Colon (tissue), 2 donors: Measurements from ENCODE around the gene SLC9A9.

Experiments
- FAIRE-seq: peaks from 2 replicates; lab custom pipeline; 2012; peaks lifted over from hg19 to GRCh38; lab: Jason Lieb, UNC
- donor health status: control.
- donor health status: control.

The SLC9A9 gene

GRCh38 chr3:143497382-143497781 lies 350.9 kb downstream of the SLC9A9 start:
- no peak for FAIRE-seq

GRCh38 chr3:143496191-143496590 lies 352.1 kb downstream of the SLC9A9 start:
- no peak for FAIRE-seq

GRCh38 chr3:143495527-143495926 lies 352.7 kb downstream of the SLC9A9 start:
- no peak for FAIRE-seq

- FAIRE-seq = no peak
Measured at GRCh38 chr3:143486611-143487010, 361.7 kb downstream of the SLC9A9 start.

GRCh38 chr3:143484846-143485512 lies 363.3 kb downstream of the SLC9A9 start:
- no peak for FAIRE-seq

- FAIRE-seq = no peak
Measured at GRCh38 chr3:143483214-143483613, 365.1 kb downstream of the SLC9A9 start.

GRCh38 chr3:143482106-143483088 lies 365.9 kb downstream of the SLC9A9 start:
- FAIRE-seq = no peak

GRCh38 chr3:143480344-143480743 lies 367.9 kb downstream of the SLC9A9 start:
- no peak for FAIRE-seq

- FAIRE-seq = no peak
Measured at GRCh38 chr3:143479727-143480126, 368.5 kb downstream of the SLC9A9 start.

- FAIRE-seq = no peak
Measured at GRCh38 chr3:143478115-143478693, 370.1 kb downstream of the SLC9A9 start.

- no peak for FAIRE-seq
Measured at GRCh38 chr3:143476965-143477640, 371.2 kb downstream of the SLC9A9 start.

GRCh38 chr3:143475981-143476380 lies 372.3 kb downstream of the SLC9A9 start:
- no peak for FAIRE-seq

GRCh38 chr3:143472731-143473523 lies 375.3 kb downstream of the SLC9A9 start:
- FAIRE-seq = no peak

GRCh38 chr3:143471705-143472104 lies 376.6 kb downstream of the SLC9A9 start:
- no peak for FAIRE-seq

GRCh38 chr3:143469159-143469558 lies 379.1 kb downstream of the SLC9A9 start:
- no peak for FAIRE-seq

GRCh38 chr3:143465666-143466065 lies 382.6 kb downstream of the SLC9A9 start:
- FAIRE-seq = peak; percentile 80

- FAIRE-seq = no peak
Measured at GRCh38 chr3:143464850-143465249, 383.4 kb downstream of the SLC9A9 start.

GRCh38 chr3:143455480-143455879 lies 392.8 kb downstream of the SLC9A9 start:
- peak; percentile 24 for FAIRE-seq

GRCh38 chr3:143450632-143451031 lies 397.6 kb downstream of the SLC9A9 start:
- no peak for FAIRE-seq

GRCh38 chr3:143447491-143447890 lies 400.8 kb downstream of the SLC9A9 start:
- no peak for FAIRE-seq

- FAIRE-seq = no peak
Measured at GRCh38 chr3:143445118-143445517, 403.1 kb downstream of the SLC9A9 start.
